HG02678 (cell line): ENCODE data around the gene TH.
"Not testable (repeated sequence)": the region's sequence is repeated elsewhere in the genome, so short reads cannot be mapped to it uniquely, and the experiment has no call there.

Source experiments
- ATAC-seq: cut with Tn5 transposase; IDR thresholded peaks from one replicate; pipeline ENCODE4 v1.9.1; 2021; ENCODE audit warnings: mild to moderate bottlenecking, moderate library complexity; ENCODE audit not compliant: unreplicated experiment

TH gene

GRCh38 chr11:2179516-2179915 is 7.9 kb upstream of the TH start:
- ATAC-seq, result no peak

DNA sequence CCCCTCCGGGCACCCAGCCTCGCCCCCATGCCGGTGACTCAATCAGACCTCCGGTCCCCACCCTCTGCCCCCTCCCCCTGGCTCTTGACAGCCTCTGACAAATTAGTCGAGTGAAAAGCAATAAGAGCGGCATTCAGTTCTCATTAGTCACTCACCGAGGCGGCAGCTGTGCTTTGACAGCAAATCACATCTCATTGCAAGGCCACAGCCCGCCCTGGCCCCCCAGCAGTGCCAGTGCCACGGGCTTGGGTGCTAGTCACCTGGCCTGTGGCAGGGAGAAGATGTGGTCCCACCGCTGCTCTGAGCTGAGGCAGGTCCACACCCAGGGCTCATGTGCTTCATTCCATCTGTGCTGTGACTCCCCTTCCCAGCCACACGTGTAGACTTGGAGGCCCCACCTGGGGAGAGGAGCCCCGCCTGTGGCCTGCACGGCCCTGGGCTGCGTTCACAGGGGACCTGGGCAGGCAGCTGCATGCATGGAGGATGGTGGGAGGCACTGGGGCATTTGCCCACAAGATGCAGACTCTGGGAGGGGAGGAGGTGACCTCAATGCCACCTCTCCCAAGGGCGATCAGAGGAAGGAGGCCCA is 7.4 kb upstream of the TH start:
- ATAC-seq, result no peak

DNA sequence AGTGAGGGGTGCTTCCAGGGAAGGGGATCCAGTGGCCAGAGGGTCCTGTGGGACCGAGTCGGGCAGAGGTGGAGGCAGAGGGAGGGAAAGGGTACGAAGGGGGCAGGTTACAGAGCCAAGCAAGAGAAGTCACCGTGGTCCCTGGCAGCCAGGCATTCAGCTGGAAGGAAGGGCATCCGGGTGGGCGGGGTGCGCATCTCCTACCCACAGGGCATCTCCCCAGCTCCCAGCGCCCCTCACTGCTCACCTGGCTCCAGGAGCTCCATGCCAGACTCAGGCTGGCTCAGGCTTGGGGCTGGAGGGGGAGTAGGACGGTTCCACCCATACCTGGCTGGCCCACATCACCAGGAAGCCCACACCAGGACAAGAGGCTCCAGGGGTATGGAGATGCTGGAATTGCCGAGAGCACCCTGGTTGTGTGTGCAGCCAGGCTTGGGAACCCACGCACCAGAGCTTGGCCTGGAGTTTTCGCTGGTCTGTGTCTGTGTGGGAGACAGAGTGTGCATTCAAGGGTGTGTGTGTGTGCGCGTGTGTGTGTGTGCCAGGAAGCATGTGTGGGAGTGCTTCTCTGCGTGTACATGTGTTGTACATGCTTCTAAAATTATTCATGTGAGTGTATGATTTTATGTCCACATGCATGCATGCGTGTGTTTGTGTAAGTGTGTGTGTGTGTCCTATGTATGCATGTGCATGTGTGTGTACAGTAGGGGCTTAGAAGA is 6.6 kb upstream of the TH start:
- not testable (repeated sequence) for ATAC-seq

DNA sequence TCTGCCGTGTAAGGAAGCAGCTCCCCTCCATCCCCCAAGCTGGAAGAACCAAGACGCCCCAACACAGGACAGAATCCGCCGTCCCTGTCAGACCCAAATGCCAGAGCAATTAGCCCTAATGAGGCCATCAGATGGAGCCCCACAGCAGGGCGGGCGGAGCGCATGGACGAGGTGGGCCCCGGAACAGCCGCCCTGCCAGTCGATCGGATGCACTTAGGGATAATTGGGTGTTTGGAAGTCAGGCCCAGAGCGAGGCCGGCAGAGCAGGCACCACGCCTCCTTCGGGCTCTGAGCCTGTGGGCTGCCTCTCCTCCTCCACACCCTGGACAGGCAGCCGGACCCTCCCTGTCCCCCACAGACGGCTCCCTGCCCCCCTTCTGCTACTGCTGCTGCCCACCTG is 5.5 kb upstream of the TH start:
- no peak for ATAC-seq

DNA sequence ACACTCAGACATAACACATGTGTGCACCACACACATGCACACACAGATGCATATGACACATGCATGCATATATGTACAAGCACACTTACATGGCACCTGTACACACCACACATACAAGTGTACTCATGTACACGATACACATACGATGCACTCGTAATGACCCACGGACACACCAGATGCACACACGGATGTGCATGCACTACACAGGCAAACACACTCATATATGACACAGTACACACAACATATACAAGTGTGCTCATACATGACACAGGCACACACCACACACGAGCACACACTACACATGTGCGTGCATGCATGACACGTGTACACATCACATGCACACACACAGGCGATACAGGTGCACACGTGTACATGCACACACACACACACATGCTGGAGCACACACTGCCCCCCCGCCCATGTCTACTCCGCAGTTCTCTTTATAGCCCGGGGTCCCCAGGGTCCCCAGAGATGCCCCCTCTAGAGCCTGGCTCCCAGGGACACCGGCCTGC is 4.8 kb upstream of the TH start:
- no peak for ATAC-seq

DNA sequence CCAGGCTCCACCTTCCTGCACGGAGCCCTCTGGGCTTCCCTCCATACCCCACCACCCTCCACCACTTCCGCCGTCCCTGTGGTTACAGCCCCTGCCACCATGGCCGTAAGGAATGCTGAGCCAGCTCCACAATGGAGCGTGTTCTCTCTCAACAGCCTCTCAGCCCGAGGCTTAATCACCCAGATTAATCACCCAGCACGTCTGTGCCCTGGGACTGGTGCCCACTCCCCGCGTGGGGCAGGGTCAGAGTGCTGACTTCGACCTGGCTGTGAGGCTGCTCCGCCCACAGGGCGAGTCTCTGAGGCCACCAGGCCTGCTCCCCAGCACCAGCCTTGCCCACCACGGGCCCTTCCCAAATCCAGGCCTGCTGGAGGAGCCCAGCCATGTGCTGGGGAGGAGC is 4.0 kb upstream of the TH start:
- no peak for ATAC-seq

GRCh38 chr11:2174361-2174760 is 2.7 kb upstream of the TH start:
- no peak for ATAC-seq

- no peak for ATAC-seq
Measured at GRCh38 chr11:2173761-2174160, 2.1 kb upstream of the TH start.

GRCh38 chr11:2173150-2173693 is 1.6 kb upstream of the TH start:
- ATAC-seq, result no peak

GRCh38 chr11:2172676-2173075 is 1.1 kb upstream of the TH start:
- ATAC-seq, result no peak

GRCh38 chr11:2169626-2170570 is 1.7 kb downstream of the TH start:
- ATAC-seq, result no peak

DNA sequence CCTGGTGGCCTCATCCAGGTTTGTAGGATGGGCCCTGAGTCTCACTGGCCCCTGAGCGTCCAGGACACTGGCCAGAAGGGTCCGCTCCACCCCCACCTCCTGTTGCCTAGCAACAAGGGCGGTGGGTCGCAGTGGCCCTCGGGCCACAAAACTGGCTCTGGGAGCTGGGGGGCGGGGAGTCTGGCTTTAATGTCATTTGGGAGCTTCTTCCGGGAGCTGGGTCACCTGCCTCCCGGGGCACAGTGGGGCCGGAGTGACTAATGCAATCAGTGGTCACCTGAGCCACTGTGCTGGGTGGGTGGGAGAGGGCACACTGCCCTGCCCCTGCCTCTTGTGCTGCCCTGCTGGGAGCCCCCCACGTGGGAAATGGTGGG is 2.6 kb downstream of the TH start:
- ATAC-seq, result no peak

GRCh38 chr11:2168286-2169004 is 3.2 kb downstream of the TH start:
- no peak for ATAC-seq

GRCh38 chr11:2167141-2168045 is 4.2 kb downstream of the TH start:
- ATAC-seq, result no peak

GRCh38 chr11:2166091-2166851 is 5.3 kb downstream of the TH start:
- no peak for ATAC-seq

DNA sequence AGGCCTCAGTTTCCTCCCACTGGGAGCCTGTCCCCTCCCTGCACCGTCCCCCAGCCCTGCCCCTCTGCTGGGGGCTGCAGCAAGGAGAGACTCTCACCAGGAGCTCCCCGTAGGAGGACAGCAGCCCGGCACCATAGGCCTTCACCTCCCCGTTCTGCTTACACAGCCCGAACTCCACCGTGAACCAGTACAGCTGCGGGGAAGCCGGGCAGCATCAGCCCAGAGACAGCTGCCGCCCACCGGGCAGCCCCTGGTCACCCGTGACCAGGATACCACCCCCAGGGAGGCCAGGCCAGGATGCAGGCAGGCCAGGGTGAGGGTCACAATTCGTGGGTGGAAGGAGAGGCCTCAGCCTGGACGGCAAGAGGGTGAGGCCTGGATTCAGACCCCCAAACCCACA is 6.0 kb downstream of the TH start:
- ATAC-seq, result no peak

GRCh38 chr11:2164861-2165555 is 6.6 kb downstream of the TH start:
- ATAC-seq, result no peak

GRCh38 chr11:2164081-2164480 is 7.5 kb downstream of the TH start:
- ATAC-seq, result no peak
